Activated naive CD4-positive, alpha-beta T cell treated with anti-CD3 and anti-CD28 coated beads, Interleukin-2, amount 50 U/mL, for 24 hours (primary cell): ENCODE measurements around the gene DPEP1.
A peak's percentile ranks its signal among the peaks of the same experiment; 100 is the strongest.
"Not testable (repeated sequence)": the region's sequence is repeated elsewhere in the genome, so short reads cannot be mapped to it uniquely, and the experiment has no call there.

Experiments
- H3K27ac Mint-ChIP-seq: one replicate; pipeline ENCODE4 v1.8.0; 2021; ENCODE audit warnings: mild to moderate bottlenecking, mixed read lengths
- H3K27me3 Mint-ChIP-seq: one replicate; pipeline ENCODE4 v1.8.0; 2021; ENCODE audit warnings: mixed read lengths
- H3K36me3 Mint-ChIP-seq: one replicate; pipeline ENCODE4 v1.8.0; 2021; ENCODE audit warnings: mixed read lengths
- H3K4me1 Mint-ChIP-seq: one replicate; pipeline ENCODE4 v1.8.0; 2021; ENCODE audit warnings: mixed read lengths
- H3K4me3 Mint-ChIP-seq: one replicate; pipeline ENCODE4 v1.8.0; 2021; ENCODE audit warnings: mild to moderate bottlenecking, mixed read lengths
- H3K9me3 Mint-ChIP-seq: one replicate; pipeline ENCODE4 v1.8.0; 2021; ENCODE audit warnings: mixed read lengths

Gene DPEP1

DNA sequence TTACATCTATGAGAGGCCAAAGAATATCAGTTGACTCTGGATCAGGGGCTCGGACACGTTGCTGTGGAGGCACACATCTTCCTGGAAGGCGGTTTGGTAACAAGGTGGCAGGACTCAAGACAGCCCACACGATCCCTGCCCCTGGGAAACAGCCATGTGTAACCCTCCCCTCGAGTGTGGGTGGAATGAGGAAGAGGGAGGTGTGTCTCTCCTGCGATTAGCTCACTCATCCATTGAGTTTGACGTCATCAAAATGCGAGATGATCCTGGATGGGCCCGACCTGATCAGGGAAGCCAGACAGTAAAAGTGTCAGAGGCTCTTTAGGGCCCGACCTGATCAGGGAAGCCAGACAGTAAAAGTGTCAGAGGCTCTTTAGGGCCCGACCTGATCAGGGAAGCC, 50.8 kb downstream of the DPEP1 start:
- H3K27ac Mint-ChIP-seq, H3K4me3 Mint-ChIP-seq, H3K27me3 Mint-ChIP-seq, H3K9me3 Mint-ChIP-seq, H3K36me3 Mint-ChIP-seq: not testable (repeated sequence)
- peaks cover 11% of the 10 kb centered on the region for H3K4me1 Mint-ChIP-seq

DNA sequence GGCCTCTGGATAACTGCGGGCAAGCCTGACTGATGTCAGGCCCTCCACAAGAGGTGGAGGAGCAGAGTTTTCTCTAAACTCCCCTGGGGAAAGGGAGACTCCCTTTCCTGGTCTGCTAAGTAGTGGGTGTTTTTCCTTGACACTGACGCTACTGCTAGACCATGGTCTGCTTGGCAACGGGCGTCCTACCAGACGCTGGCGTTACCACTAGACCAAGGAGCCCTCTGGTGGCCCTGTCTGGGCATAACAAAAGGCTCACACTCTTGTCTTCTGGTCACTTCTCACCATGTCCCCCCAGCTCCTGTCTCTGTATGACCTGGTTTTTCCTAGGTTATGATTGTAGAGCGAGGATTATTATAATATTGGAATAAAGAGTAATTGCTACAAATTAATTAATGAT, 53.6 kb downstream of the DPEP1 start:
- H3K4me1 Mint-ChIP-seq, result peaks cover 11% of the 10 kb centered on the region
- H3K27ac Mint-ChIP-seq, H3K27me3 Mint-ChIP-seq, H3K4me3 Mint-ChIP-seq, H3K9me3 Mint-ChIP-seq, H3K36me3 Mint-ChIP-seq: not testable (repeated sequence)

DNA sequence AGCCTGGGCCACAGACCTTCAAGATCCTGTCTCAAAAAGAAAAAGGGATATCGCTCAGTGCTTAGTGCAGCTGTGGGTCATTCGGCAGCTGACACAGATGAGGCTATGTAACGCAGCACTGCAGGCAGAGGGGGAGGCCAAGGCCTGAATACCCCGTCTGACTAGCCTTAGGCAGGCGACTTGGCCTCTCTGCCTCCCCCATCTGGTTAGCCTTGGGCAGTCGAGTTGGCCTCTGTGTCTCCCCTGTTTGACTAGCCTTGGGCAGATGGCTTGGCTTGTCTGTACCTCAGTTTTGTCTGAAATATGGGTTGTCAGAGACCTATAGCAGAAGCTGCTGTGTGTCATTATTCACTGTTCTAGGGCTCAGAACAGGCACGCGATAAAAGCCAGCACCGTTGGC, 54.2 kb downstream of the DPEP1 start:
- Mint-ChIP-seq H3K27ac (no peak overlapping the region), H3K36me3 (no peaks in the 10 kb centered on the region), H3K27me3 (no peaks in the 10 kb centered on the region), H3K4me3 (no peak overlapping the region), H3K9me3 (no peaks in the 10 kb centered on the region), H3K4me1 (peaks cover 11% of the 10 kb centered on the region)

DNA sequence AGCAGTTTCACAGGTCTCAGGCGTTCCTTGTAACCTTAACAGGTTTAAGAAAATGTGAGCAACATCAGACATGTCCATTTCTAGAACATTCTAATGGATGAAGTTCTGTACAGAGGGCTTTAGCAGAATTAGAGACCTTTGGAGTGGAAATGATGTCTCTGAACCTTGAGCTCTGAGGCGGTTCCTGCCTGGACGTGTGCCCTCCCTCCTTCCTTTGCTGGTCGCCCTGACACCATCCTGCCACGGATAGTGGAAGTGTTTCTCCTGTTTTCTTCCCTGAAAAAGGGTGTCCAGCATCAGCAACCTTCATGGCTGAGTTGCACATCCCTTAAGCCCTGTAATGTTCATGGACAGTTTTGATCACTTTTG, 55.3 kb downstream of the DPEP1 start:
- H3K27ac Mint-ChIP-seq, result no peak overlapping the region
- H3K36me3 Mint-ChIP-seq, result no peaks in the 10 kb centered on the region
- H3K27me3 Mint-ChIP-seq, result no peaks in the 10 kb centered on the region
- peaks cover 11% of the 10 kb centered on the region for H3K4me1 Mint-ChIP-seq
- H3K9me3 Mint-ChIP-seq, result no peaks in the 10 kb centered on the region
- no peak overlapping the region for H3K4me3 Mint-ChIP-seq

DNA sequence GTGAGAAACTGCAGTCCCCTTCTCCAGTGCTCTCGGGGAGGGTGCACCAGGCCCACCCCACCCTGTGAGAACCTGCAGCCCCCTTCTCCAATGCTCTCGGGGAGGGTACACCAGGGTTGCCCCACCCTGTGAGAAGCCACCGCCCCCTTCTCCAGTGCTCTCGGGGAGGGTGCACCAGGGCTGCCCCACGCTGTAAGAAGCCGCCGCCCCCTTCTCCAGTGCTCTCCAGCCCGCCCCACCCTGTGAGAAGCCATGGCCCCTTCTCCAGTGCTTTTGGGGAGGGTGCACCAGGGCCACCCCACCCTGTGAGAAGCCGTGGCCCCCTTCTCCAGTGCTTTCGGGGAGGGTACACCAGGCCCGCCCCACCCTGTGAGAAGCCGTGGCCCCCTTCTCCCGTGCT, 56.3 kb downstream of the DPEP1 start:
- H3K27me3 Mint-ChIP-seq, result no peaks in the 10 kb centered on the region
- no peaks in the 10 kb centered on the region for H3K9me3 Mint-ChIP-seq
- no peak overlapping the region for H3K4me3 Mint-ChIP-seq
- no peaks in the 10 kb centered on the region for H3K36me3 Mint-ChIP-seq
- peaks cover 11% of the 10 kb centered on the region for H3K4me1 Mint-ChIP-seq
- H3K27ac Mint-ChIP-seq, result no peak overlapping the region

DNA sequence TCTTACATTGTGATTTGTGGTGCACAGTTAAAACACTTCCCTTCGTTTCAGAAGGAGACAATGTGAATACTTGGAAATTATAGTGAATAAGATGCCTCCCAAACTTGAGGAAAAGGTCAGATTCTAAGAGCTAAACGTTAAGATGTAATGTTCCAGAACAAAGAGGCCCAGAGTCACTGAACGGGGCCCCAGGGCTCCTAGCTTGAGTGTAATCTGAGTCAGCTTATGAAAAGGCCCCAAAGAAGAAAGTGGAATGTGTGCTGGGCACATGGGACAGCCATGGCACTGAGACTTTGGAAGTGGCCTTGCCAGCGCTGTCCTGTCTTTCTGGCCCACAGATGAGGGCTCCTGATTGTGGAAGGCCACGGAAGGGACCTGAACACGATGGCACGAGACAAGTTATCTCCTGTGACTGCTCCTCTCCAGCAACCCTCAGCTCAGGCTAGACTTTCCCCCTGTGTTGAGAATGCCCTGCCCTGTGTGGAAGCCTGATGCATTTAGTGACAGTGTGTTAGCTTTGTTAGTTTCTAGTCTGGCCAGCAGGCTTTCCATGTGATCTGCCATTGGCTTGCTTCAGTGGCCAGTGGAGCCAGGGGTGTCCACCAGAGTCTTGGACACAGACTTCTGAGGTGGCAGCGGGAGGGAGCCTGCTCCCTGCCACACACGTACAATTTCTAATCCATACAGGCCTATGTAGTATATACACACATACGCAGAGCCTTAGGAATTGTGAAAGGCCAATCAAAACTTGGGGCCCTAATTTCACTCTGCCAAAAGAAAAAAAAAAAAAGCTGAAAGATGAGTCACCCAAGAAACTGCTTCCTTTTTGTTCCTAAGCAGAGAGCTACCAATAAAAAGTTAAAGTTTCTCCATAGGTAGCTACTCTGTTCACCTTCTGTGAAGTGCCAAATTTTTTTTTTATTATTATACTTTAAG, 57.3 kb downstream of the DPEP1 start:
- H3K27ac Mint-ChIP-seq, result peak overlapping the region; percentile 46
- H3K4me3 Mint-ChIP-seq, result no peak overlapping the region
- H3K36me3 Mint-ChIP-seq, result no peaks in the 10 kb centered on the region
- H3K9me3 Mint-ChIP-seq, result no peaks in the 10 kb centered on the region
- peaks cover 11% of the 10 kb centered on the region for H3K4me1 Mint-ChIP-seq
- H3K27me3 Mint-ChIP-seq, result no peaks in the 10 kb centered on the region

DNA sequence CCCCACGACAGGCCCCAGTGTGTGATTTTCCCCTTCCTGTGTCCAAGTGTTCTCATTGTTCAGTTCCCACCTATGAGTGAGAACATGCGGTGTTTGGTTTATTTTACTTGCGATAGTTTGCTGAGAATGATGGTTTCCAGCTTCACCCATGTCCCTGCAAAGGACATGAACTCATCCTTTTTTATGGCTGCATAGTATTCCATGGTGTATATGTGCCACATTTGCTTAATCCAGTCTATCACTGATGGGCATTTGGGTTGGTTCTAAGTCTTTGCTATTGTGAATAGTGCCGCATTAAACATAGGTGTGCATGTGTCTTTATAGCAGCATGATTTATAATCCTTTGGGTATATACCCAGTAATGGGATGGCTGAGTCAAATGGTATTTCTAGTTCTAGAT, 58.1 kb downstream of the DPEP1 start:
- H3K4me1 Mint-ChIP-seq, result peaks cover 11% of the 10 kb centered on the region
- H3K27ac Mint-ChIP-seq, H3K4me3 Mint-ChIP-seq, H3K9me3 Mint-ChIP-seq, H3K36me3 Mint-ChIP-seq, H3K27me3 Mint-ChIP-seq: not testable (repeated sequence)

DNA sequence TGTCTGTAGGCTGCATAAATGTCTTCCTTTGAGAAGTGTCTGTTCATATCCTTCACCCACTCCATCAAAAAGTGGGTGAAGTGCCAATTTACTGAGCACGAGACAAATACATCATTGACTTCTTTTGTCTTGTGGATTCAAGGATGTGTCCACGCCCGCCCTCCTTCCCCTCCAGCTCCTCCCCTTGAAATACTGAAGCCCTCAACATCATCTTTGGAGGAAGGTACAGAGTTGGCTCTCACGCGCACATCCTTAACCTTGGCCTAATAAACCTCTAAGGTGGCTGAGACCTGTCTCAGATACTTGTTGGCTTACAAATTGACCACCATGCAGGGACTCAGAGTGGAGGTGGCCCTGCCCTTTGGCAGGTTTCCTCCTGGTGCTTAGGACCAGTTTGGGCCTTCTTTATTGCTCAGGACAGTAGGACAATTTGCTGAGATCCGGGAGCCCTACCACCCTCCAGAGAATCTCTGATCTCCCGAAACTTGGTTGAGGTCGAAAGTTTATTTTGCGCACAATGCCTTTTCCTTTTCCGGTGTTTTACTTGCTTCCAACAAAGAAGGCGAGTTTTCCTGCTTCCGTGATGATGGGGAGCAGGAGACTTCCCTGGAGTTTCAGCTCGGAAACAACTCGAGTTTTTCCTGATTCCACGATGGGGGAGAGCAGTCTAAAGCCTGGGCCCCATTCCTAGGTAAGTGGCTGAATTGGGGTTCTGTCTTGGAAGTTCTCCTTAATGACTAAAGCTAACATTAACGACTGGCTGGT, 58.9 kb downstream of the DPEP1 start:
- Mint-ChIP-seq H3K4me1 (peaks cover 11% of the 10 kb centered on the region), H3K4me3 (no peak overlapping the region), H3K36me3 (no peaks in the 10 kb centered on the region), H3K9me3 (no peaks in the 10 kb centered on the region), H3K27me3 (no peaks in the 10 kb centered on the region), H3K27ac (no peak overlapping the region)

DNA sequence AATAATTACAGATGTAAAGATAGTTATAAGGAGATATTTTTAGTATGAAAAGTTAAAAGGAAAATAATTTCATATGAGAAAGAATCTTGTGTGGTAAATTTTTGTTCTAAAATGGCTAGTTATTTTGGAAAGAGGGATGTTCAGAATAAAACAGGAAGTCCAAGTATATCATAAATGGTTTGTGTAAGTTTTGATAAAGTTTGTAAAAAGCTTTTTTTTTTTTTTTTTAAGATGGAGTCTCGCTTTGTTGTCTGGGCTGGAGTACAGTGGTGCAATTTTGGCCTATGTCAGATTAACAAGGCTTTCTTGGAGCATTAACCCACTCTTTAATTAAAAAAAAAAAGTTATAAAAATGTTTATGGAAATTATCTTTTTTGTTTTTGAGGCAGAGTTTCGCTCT, 64.8 kb downstream of the DPEP1 start:
- Mint-ChIP-seq H3K9me3 (no peaks in the 10 kb centered on the region), H3K4me3 (no peak overlapping the region), H3K27me3 (no peaks in the 10 kb centered on the region), H3K36me3 (no peaks in the 10 kb centered on the region), H3K27ac (no peak overlapping the region), H3K4me1 (no peaks in the 10 kb centered on the region)

DNA sequence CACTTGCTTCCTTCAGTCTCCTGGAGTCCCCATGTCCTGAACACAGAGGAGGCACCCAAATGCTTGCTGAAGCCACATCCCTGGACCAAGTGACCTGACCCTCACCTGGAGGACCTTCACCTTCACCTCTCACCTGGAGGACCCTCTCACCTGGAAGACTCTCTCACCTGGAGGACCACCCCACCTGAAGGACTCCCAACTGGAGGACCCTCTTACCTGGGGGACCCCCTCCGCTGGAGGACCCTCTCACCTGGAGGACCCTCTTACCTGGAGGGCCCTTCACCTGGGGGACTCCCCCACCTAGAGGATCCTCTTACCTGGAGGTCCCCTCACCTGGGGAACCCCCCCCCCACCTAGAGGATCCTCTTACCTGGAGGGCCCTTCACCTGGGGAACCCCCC, 72.5 kb downstream of the DPEP1 start:
- H3K4me3 Mint-ChIP-seq, result peak overlapping the region; percentile 95
- H3K9me3 Mint-ChIP-seq, result no peaks in the 10 kb centered on the region
- H3K4me1 Mint-ChIP-seq, result peaks cover 12% of the 10 kb centered on the region
- no peak overlapping the region for H3K27ac Mint-ChIP-seq
- peaks cover 8% of the 10 kb centered on the region for H3K36me3 Mint-ChIP-seq
- H3K27me3 Mint-ChIP-seq, result no peaks in the 10 kb centered on the region

DNA sequence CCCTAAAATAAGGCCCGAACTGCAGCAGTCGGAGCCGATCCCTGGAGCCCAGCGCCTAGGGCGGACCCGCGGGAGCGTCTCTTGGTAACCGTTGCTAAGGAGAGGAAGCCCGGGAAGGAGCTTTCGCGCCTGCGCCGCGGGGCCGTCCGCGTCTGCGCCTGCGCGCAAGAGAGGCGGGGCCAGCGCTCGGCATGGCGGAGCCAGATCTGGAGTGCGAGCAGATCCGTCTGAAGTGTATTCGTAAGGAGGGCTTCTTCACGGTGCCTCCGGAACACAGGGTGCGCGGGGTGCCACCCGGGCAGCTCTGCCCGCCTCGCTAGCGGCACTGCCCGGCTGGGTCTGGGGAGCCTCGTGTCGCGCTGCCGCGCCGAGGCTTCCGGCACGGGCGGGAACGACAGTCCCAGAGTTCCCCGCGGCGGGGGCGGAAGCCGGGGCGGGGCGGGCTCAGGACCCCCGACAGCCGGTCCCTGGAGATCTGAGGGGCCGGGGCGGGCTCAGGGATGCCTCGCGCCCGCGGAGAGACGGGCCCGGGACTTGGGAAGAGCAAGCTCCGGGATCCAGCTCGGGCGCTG, 73.2 kb downstream of the DPEP1 start, which contains the start of gene CDK10:
CDK10 (plus strand) TSS at position 170 of the 572 bp plus-strand sequence; CDS start at position 192, 22 bp downstream.
- peak within 1 kb of the TSS; percentile 95 for H3K4me3 Mint-ChIP-seq
- peak within 1 kb of the TSS; percentile 98 for H3K27ac Mint-ChIP-seq
- no peaks in the 10 kb centered on the region for H3K27me3 Mint-ChIP-seq
- H3K9me3 Mint-ChIP-seq, result no peaks in the 10 kb centered on the region
- H3K4me1 Mint-ChIP-seq, result peaks cover 12% of the 10 kb centered on the region
- peaks cover 8% of the 10 kb centered on the region for H3K36me3 Mint-ChIP-seq

DNA sequence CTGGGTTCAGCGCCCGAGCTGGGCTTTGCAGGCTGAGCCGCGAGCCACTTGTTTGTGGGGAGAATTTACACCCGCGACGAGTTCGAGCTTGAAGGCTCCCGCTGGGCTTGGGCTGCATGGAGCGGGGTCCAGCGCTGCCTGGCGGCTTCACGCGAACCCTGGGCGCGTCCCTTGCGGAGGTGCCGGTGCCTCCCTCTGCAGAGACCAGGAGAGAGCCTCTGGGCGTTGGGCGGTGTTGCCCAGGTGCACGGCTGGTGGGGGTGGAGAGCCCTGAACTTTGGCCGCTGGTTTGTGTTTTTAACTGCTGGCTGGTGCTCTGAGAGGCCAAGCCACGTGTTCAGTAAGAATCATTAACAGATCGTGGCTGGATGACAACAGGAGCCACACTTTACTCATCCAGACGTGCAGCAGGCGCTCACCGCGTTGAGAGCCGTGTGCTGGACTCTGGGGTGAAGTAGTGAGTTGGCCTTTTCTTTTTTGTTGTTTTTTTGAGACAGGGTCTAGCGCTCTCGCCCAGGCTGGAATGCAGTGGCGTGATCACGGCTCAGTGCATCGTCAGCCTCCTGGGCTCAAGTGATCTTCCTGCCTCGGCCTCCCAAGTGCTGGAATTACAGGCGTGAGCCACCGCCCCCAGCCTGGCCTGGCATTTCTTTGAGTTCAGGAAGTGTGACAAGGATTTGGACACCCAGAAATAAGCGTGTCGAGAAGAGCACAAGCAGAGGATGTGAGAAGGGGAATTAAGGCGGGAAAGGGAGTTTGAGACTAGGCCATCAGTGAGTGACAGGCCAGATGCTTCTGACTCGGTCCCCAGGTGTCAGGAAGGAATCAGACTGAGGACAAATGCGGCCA, 73.9 kb downstream of the DPEP1 start:
- no peaks in the 10 kb centered on the region for H3K9me3 Mint-ChIP-seq
- peaks cover 12% of the 10 kb centered on the region for H3K4me1 Mint-ChIP-seq
- peak overlapping the region; percentile 87 for H3K27ac Mint-ChIP-seq
- H3K4me3 Mint-ChIP-seq, result peak overlapping the region; percentile 95
- H3K36me3 Mint-ChIP-seq, result peaks cover 8% of the 10 kb centered on the region
- H3K27me3 Mint-ChIP-seq, result no peaks in the 10 kb centered on the region
